H1 (cell line): Measurements from ENCODE around the gene SYNPR. TPM values are rescaled to one million over a fixed set of nuclear protein-coding genes. Genes with fewer than 3 reads are reported as not detected.

Source experiments
- ASH2L ChIP-seq: fragments of 200-600, 300-600 bp; sonication (generic); IDR thresholded peaks from one replicate; pipeline ENCODE4 v1.7.1; 2017; ENCODE audit warnings: low read length
- CTBP2 ChIP-seq: IDR thresholded peaks from 2 replicates; pipeline ENCODE4 v1.7.0; 2011; ENCODE audit warnings: borderline replicate concordance, mild to moderate bottlenecking, moderate library complexity, mixed read lengths, low read length; ENCODE audit not compliant: insufficient read depth, insufficient read length
- EP300 ChIP-seq, 2 experiments: IDR thresholded peaks; 1 replicate in 1 of 2; 2 replicates in 1 of 2; pipeline ENCODE4 v1.6.1; 2011 to 2012; ENCODE audit warnings: low read depth in 2 of 2, low read length in 2 of 2, mild to moderate bottlenecking in 2 of 2, borderline replicate concordance in 1 of 2, inconsistent platforms in 1 of 2, moderate library complexity in 1 of 2
- GABPA ChIP-seq: IDR thresholded peaks from 2 replicates; pipeline ENCODE4 v1.6.1; 2011; ENCODE audit warnings: mild to moderate bottlenecking, low read length, moderate library complexity, borderline replicate concordance; ENCODE audit not compliant: insufficient read depth
- KDM1A ChIP-seq: fragments of 200-600, 300-600 bp; sonication (generic); IDR thresholded peaks from 2 replicates; pipeline ENCODE4 v1.7.1; 2016; ENCODE audit warnings: mild to moderate bottlenecking, low read length, borderline replicate concordance
- POLR2AphosphoS5 ChIP-seq: IDR thresholded peaks from 2 replicates; pipeline ENCODE4 v1.6.1; 2011; ENCODE audit warnings: low read depth, low read length
- RBBP5 ChIP-seq: IDR thresholded peaks from 2 replicates; pipeline ENCODE4 v1.7.1; 2012; ENCODE audit warnings: low read depth, mild to moderate bottlenecking, inconsistent platforms, low read length, moderate library complexity, borderline replicate concordance
- polyA plus RNA-seq, 7 experiments: library from polyadenylated mRNA; depleted of rRNA in 3 of 7; stranded (reverse) in 5 of 7; unstranded in 2 of 7; fragments of >200 nt in 5 of 7; fragments of 200-250 nt in 2 of 7; gene quantifications; 1 replicate in 5 of 7; 2 replicates in 1 of 7; 4 replicates in 1 of 7; pipeline versions ENCODE4 v1.2.1 to v1.2.3, GENCODE V29; 2011 to 2013; ENCODE audit warnings: missing spikeins in 2 of 7, mixed read lengths in 2 of 7
- total RNA-seq: library from RNA; stranded (reverse); fragmentation: NEBNext Ultra II Directional; extraction: Animal tissue kit (Norgen Biotek cat#: 25700); gene quantifications from 2 replicates; pipeline ENCODE4 v1.2.1, GENCODE V29; 2021

The SYNPR gene
- total and polyA plus RNA-seq, 2 of the 8 experiments (the other 6 are each of a cell fraction or from before 2014, with no cell fraction given), result 0.39 to 0.99 TPM

- no peak for TF ChIP-seq KDM1A
- no peak for TF ChIP-seq EP300 (IDR thresholded peaks at IDR 0.05; ENCODE audit: borderline replicate concordance in 1 of 2, low read depth in 2 of 2, low read length in 2 of 2)
- no peak for TF ChIP-seq CTBP2
- TF ChIP-seq POLR2AphosphoS5, result no peak
- no peak for TF ChIP-seq GABPA
- no peak for TF ChIP-seq ASH2L
- no peak for TF ChIP-seq RBBP5
These were observed 196.9 kb downstream of the SYNPR start (continued) for GRCh38 chr3:63474828-63475518.
